ENCODE measurements around the gene OR1F1. TPM values are rescaled to one million over a fixed set of nuclear protein-coding genes. Genes with fewer than 3 reads are reported as not detected.

Gene OR1F1
- total RNA-seq, 1 experiment from 2014 or later = 0.44 TPM

DNA sequence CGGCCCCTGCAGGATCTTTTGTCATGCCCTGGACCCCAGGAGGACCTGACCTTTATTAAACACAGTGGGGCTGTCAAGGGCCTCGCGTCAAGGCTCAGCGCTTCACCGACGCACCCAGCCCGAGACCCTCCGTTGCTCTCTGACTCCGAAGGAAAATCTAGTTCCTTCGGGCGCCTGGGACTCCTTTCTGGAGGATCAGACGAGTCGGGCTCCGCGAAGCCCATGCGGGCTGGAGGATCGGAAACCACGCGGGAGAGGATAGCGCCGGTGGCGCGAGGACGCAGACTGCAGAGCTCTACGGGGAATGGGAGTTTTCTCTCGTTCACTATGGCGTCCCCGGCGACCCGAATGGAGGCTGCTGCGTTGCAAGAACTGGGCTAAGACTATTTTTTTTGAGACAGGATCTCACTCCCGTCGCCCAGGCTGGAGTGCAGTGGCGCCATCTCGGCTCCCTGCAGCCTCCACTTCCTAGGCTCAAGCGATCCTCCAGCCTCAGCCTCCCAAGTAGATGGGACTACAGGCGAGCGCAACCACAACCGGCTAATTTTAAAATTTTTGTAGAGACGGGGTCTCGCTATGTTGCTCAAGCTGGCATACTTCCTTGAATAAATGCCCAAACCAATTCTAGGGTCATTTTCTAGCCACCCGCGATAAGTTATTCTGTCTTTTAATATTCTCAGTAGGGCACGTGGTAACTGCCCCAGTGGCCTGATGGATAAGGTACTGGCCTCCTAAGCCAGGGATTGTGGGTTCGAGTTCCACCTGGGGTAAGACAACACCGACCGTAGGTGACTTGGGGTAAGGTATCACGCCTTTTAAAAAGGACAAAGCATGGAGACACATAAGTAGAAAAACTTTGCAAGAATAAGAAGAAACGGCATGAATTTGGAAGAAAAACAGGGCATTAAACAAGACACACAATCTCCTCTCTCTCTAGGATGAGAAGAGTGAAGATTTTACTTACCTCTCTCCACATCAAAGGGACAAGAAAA is 5.5 kb downstream of the OR1F1 start (continued):
- TF ChIP-seq, protein P1, sequence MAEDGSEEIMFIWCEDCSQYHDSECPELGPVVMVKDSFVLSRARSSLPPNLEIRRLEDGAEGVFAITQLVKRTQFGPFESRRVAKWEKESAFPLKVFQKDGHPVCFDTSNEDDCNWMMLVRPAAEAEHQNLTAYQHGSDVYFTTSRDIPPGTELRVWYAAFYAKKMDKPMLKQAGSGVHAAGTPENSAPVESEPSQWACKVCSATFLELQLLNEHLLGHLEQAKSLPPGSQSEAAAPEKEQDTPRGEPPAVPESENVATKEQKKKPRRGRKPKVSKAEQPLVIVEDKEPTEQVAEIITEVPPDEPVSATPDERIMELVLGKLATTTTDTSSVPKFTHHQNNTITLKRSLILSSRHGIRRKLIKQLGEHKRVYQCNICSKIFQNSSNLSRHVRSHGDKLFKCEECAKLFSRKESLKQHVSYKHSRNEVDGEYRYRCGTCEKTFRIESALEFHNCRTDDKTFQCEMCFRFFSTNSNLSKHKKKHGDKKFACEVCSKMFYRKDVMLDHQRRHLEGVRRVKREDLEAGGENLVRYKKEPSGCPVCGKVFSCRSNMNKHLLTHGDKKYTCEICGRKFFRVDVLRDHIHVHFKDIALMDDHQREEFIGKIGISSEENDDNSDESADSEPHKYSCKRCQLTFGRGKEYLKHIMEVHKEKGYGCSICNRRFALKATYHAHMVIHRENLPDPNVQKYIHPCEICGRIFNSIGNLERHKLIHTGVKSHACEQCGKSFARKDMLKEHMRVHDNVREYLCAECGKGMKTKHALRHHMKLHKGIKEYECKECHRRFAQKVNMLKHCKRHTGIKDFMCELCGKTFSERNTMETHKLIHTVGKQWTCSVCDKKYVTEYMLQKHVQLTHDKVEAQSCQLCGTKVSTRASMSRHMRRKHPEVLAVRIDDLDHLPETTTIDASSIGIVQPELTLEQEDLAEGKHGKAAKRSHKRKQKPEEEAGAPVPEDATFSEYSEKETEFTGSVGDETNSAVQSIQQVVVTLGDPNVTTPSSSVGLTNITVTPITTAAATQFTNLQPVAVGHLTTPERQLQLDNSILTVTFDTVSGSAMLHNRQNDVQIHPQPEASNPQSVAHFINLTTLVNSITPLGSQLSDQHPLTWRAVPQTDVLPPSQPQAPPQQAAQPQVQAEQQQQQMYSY (CRISPR knock-in tag; IDR thresholded peaks at IDR 0.05) = no peak
- TF ChIP-seq TEAD1 (CRISPR knock-in tag; IDR thresholded peaks at IDR 0.05) = no peak
- TF ChIP-seq, protein P2, sequence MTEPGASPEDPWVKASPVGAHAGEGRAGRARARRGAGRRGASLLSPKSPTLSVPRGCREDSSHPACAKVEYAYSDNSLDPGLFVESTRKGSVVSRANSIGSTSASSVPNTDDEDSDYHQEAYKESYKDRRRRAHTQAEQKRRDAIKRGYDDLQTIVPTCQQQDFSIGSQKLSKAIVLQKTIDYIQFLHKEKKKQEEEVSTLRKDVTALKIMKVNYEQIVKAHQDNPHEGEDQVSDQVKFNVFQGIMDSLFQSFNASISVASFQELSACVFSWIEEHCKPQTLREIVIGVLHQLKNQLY (CRISPR knock-in tag; IDR thresholded peaks at IDR 0.05) = no peak
- TF ChIP-seq, protein P3, sequence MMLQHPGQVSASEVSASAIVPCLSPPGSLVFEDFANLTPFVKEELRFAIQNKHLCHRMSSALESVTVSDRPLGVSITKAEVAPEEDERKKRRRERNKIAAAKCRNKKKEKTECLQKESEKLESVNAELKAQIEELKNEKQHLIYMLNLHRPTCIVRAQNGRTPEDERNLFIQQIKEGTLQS (CRISPR knock-in tag; conservative IDR thresholded peaks at IDR 0.05) = no peak
- no peak for TF ChIP-seq TCF7 (CRISPR knock-in tag; IDR thresholded peaks at IDR 0.05; ENCODE audit: low read depth)

DNA sequence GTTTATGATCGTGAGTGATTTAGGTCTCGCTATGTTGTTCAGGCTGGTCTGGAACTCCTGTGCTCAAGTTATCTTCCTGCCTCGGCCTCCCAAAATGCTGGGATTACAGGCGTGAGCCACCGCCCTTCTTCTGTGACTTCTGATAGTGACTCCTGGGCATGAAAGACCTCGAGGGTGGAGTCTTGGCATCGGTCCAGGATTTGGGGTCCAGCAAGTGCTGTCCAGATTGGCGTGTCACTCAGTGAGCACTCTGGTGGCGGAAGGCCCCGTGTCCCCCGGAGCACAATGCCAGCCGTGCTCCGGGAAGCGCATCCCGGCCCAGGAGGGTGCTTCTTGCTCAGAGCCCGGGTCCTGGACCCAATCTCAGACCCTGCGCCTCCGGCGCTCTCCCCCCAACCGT is 6.8 kb downstream of the OR1F1 start:
- Mint-ChIP-seq H3K9me3 (no peaks in the 10 kb centered on the region; the same call in 1 of the 2 replicates), H3K27ac (no peak overlapping the region), H3K4me1 (peaks cover 10% of the 10 kb centered on the region), H3K27me3 (ENCODE audit: low read depth) (peaks cover 81% of the 10 kb centered on the region), H3K36me3 (no peaks in the 10 kb centered on the region), H3K4me3 (no peak overlapping the region)
- ChIA-PET POLR2A (no interaction called here), CTCF (no interaction called here)
- DNase-seq (ENCODE audit: low spot score) (no peak), ATAC-seq (no peak)
- TF ChIP-seq ZNF671 (CRISPR knock-in tag; IDR thresholded peaks at IDR 0.05) (no peak), SP1 (CRISPR knock-in tag; conservative IDR thresholded peaks at IDR 0.05) (no peak), ELF4 (CRISPR knock-in tag; IDR thresholded peaks at IDR 0.05; ENCODE audit: low read depth) (no peak), ZNF317 (CRISPR knock-in tag; IDR thresholded peaks at IDR 0.05; ENCODE audit: borderline replicate concordance, low read depth) (no peak), NFATC4 (CRISPR knock-in tag; IDR thresholded peaks at IDR 0.05) (no peak), ATF1 (CRISPR knock-in tag; IDR thresholded peaks at IDR 0.05) (no peak), EMX1 (CRISPR knock-in tag; IDR thresholded peaks at IDR 0.05) (no peak), FOXJ3 (CRISPR knock-in tag; IDR thresholded peaks at IDR 0.05; ENCODE audit: borderline replicate concordance) (no peak)
- TF ChIP-seq, protein P4, sequence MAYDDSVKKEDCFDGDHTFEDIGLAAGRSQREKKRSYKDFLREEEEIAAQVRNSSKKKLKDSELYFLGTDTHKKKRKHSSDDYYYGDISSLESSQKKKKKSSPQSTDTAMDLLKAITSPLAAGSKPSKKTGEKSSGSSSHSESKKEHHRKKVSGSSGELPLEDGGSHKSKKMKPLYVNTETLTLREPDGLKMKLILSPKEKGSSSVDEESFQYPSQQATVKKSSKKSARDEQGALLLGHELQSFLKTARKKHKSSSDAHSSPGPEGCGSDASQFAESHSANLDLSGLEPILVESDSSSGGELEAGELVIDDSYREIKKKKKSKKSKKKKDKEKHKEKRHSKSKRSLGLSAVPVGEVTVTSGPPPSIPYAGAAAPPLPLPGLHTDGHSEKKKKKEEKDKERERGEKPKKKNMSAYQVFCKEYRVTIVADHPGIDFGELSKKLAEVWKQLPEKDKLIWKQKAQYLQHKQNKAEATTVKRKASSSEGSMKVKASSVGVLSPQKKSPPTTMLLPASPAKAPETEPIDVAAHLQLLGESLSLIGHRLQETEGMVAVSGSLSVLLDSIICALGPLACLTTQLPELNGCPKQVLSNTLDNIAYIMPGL (CRISPR knock-in tag; IDR thresholded peaks at IDR 0.05) = no peak
- TF ChIP-seq, protein P5, sequence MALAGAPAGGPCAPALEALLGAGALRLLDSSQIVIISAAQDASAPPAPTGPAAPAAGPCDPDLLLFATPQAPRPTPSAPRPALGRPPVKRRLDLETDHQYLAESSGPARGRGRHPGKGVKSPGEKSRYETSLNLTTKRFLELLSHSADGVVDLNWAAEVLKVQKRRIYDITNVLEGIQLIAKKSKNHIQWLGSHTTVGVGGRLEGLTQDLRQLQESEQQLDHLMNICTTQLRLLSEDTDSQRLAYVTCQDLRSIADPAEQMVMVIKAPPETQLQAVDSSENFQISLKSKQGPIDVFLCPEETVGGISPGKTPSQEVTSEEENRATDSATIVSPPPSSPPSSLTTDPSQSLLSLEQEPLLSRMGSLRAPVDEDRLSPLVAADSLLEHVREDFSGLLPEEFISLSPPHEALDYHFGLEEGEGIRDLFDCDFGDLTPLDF (CRISPR knock-in tag; IDR thresholded peaks at IDR 0.05) = no peak

DNA sequence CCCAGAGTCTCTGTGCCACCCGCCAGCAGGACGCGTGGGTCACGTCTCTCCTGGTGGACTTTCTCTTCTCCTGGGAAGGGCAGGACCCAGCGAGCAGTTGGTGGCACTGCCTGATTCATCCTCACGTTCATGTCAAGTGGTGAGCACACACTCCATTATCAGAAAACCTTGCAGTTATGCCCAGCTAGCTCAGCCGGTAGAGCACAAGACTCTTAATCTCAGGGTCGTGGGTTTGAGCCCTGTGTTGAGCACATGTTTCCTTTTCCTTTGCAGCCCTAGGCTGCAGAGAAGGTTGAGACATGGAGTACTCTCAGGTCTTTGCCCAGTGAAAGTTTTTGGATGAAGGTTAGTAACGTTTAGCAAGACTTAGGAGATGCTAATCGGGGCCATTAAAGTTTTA is 8.0 kb downstream of the OR1F1 start:
- no peak for DNase-seq (ENCODE audit: low spot score)
- TF ChIP-seq CREB1 (CRISPR knock-in tag; IDR thresholded peaks at IDR 0.05) (no peak), ZBTB21 (CRISPR knock-in tag; IDR thresholded peaks at IDR 0.05; ENCODE audit: borderline replicate concordance) (no peak), SMAD4 (CRISPR knock-in tag; IDR thresholded peaks at IDR 0.05) (no peak), CBFB (CRISPR knock-in tag; IDR thresholded peaks at IDR 0.05; ENCODE audit: low read depth) (no peak), OVOL2 (CRISPR knock-in tag; IDR thresholded peaks at IDR 0.05; ENCODE audit: borderline replicate concordance) (no peak)
- TF ChIP-seq, protein P6, sequence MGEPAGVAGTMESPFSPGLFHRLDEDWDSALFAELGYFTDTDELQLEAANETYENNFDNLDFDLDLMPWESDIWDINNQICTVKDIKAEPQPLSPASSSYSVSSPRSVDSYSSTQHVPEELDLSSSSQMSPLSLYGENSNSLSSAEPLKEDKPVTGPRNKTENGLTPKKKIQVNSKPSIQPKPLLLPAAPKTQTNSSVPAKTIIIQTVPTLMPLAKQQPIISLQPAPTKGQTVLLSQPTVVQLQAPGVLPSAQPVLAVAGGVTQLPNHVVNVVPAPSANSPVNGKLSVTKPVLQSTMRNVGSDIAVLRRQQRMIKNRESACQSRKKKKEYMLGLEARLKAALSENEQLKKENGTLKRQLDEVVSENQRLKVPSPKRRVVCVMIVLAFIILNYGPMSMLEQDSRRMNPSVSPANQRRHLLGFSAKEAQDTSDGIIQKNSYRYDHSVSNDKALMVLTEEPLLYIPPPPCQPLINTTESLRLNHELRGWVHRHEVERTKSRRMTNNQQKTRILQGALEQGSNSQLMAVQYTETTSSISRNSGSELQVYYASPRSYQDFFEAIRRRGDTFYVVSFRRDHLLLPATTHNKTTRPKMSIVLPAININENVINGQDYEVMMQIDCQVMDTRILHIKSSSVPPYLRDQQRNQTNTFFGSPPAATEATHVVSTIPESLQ (CRISPR knock-in tag; IDR thresholded peaks at IDR 0.05) = no peak
- TF ChIP-seq, protein P7, sequence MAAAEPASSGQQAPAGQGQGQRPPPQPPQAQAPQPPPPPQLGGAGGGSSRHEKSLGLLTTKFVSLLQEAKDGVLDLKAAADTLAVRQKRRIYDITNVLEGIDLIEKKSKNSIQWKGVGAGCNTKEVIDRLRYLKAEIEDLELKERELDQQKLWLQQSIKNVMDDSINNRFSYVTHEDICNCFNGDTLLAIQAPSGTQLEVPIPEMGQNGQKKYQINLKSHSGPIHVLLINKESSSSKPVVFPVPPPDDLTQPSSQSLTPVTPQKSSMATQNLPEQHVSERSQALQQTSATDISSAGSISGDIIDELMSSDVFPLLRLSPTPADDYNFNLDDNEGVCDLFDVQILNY (CRISPR knock-in tag; IDR thresholded peaks at IDR 0.05) = no peak

More for the DNA sequence above, 8.0 kb downstream of the OR1F1 start:
- ATAC-seq = no peak
- Mint-ChIP-seq H3K27ac (no peak overlapping the region), H3K4me3 (no peak overlapping the region), H3K27me3 (ENCODE audit: low read depth) (peaks cover 79% of the 10 kb centered on the region), H3K36me3 (no peaks in the 10 kb centered on the region), H3K4me1 (peaks cover under 1% of the 10 kb centered on the region), H3K9me3 (no peaks in the 10 kb centered on the region; the same call in 1 of the 2 replicates)
- CTCF ChIA-PET = no interaction called here
- POLR2A ChIA-PET = no interaction called here

Measured in WTC11 (cell line).